Lung (tissue), 12 donors: ENCODE measurements around the gene LEO1. TPM values are rescaled to one million over a fixed set of nuclear protein-coding genes. Genes with fewer than 3 reads are reported as not detected.

Experiments used
- ATAC-seq: fragments of 200-7000 bp; cut with Tn5 transposase; one replicate; pipeline ENCODE4 v1.9.1; 2020; ENCODE audit warnings: moderate number of reproducible peaks; ENCODE audit not compliant: insufficient read depth, low FRiP score
- DNase-seq, 3 donors: peaks; one replicate each; pipeline ENCODE4 v3.0.0-alpha.2; 2013 to 2017
- H3K27ac ChIP-seq, 2 donors: one replicate each; pipeline ENCODE4 v1.5.1; 2013; ENCODE audit warnings: mild to moderate bottlenecking in 2 of 2, moderate library complexity in 2 of 2, control low read depth in 1 of 2, inconsistent platforms in 1 of 2, low read depth in 1 of 2, low read length in 1 of 2
- H3K27me3 ChIP-seq, 3 donors: one replicate each; pipeline ENCODE4 v1.5.1; 2013; ENCODE audit warnings: low read length in 2 of 3; ENCODE audit not compliant: control insufficient read depth in 3 of 3, insufficient read depth in 3 of 3
- H3K36me3 ChIP-seq, 4 donors: one replicate each; pipeline ENCODE4 v1.5.1; 2013; ENCODE audit warnings: low read length in 4 of 4, mild to moderate bottlenecking in 1 of 4, moderate library complexity in 1 of 4; ENCODE audit not compliant: control insufficient read depth in 4 of 4, insufficient read depth in 4 of 4
- H3K4me1 ChIP-seq, 5 donors: one replicate each; pipeline ENCODE4 v1.5.1; 2013; ENCODE audit warnings: low read length in 5 of 5, mild to moderate bottlenecking in 2 of 5, moderate library complexity in 1 of 5; ENCODE audit not compliant: control insufficient read depth in 5 of 5, insufficient read depth in 5 of 5
- H3K4me3 ChIP-seq: one replicate; pipeline ENCODE4 v1.5.1; 2013; ENCODE audit warnings: mild to moderate bottlenecking, control low read depth, moderate library complexity
- H3K9ac ChIP-seq, 2 donors: one replicate each; pipeline ENCODE4 v1.5.1; 2013; ENCODE audit warnings: low read length in 2 of 2, control low read depth in 1 of 2; ENCODE audit not compliant: insufficient read depth in 1 of 2
- H3K9me3 ChIP-seq, 4 donors: one replicate each; pipeline ENCODE4 v1.5.1; 2013; ENCODE audit warnings: low read length in 3 of 4, mild to moderate bottlenecking in 1 of 4, moderate library complexity in 1 of 4; ENCODE audit not compliant: control insufficient read depth in 4 of 4, insufficient read depth in 3 of 4
- CTCF ChIP-seq: IDR thresholded peaks from 2 replicates; pipeline ENCODE4 v1.5.1; 2012; ENCODE audit warnings: mild to moderate bottlenecking; ENCODE audit errors: control extremely low read depth, extremely low read depth
- WGBS, 2 donors: extraction: QIAGEN DNeasy Blood & Tissue Kit; methylation state at CpG; one replicate each; pipeline ENCODE4 v1.1.7; 2013; 5-methylcytosine and 5-hydroxymethylcytosine counted together
- polyA plus RNA-seq, 2 donors: library from polyadenylated mRNA; stranded (reverse); fragments of 200-250 nt; gene quantifications; one replicate each; pipeline ENCODE4 v1.2.1, GENCODE V29; 2013
- total RNA-seq, 2 donors: library from RNA; depleted of rRNA in 1 of 2; stranded (reverse); fragments of >200 nt in 1 of 2; gene quantifications; one replicate each; pipeline ENCODE4 v1.2.1, GENCODE V29; 2014 to 2021
- donor health status: control.
- donor health status: control.
- donor health status: Bipolar disorder and iron deficiency.
- donor health status: healthy.
- donor health status: DM: yes; HTN: yes; CAD: no.

LEO1 gene
- total and polyA plus RNA-seq, 4 donors: 7.1 to 25.4 (median 12.3) TPM

- ATAC-seq: no peak
These were observed 5.4 kb downstream of the LEO1 start for GRCh38 chr15:51966192-51966591.

GRCh38 chr15:51965691-51966090 lies 5.9 kb downstream of the LEO1 start:
- H3K9ac ChIP-seq: no peak overlapping the region
- DNase-seq: no peak
- H3K27ac ChIP-seq: no peak overlapping the region
- peaks cover 0 to 7% (median 2%) of the 10 kb centered on the region in 4 donors for H3K9me3 ChIP-seq
- ATAC-seq: no peak
- H3K4me1 ChIP-seq: peaks cover 1 to 6% (median 5%) of the 10 kb centered on the region in 5 donors
- TF ChIP-seq CTCF: no peak
- H3K27me3 ChIP-seq: no peaks in the 10 kb centered on the region
- H3K4me3 ChIP-seq: no peak overlapping the region
- WGBS, 2 donors: 94 to 98% methylated on average over 4 of the region's 4 CpGs
- peaks cover 10 to 21% (median 12%) of the 10 kb centered on the region in 4 donors for H3K36me3 ChIP-seq

More at GRCh38 chr15:51966192-51966591, 5.4 kb downstream of the LEO1 start:
- H3K9me3 ChIP-seq: peaks cover 0 to 7% (median 2%) of the 10 kb centered on the region in 4 donors
- H3K9ac ChIP-seq: no peak overlapping the region
- H3K27ac ChIP-seq: no peak overlapping the region
- H3K27me3 ChIP-seq: no peaks in the 10 kb centered on the region
- no peak overlapping the region for H3K4me3 ChIP-seq
- peaks cover 1 to 10% (median 7%) of the 10 kb centered on the region in 5 donors for H3K4me1 ChIP-seq
- DNase-seq: no peak
- H3K36me3 ChIP-seq: peaks cover 6 to 18% (median 12%) of the 10 kb centered on the region in 4 donors
- TF ChIP-seq CTCF: no peak
- WGBS, 2 donors: 95 to 96% methylated on average over 4 of the region's 4 CpGs

GRCh38 chr15:51955504-51955903 lies 16.1 kb downstream of the LEO1 start:
- TF ChIP-seq CTCF: no peak
- H3K36me3 ChIP-seq: peaks cover 30 to 46% (median 35%) of the 10 kb centered on the region in 4 donors
- 93 to 98% methylated on average over 3 of the region's 3 CpGs for WGBS, 2 donors
- H3K9me3 ChIP-seq: no peaks in the 10 kb centered on the region
- H3K27ac ChIP-seq: no peak overlapping the region
- ATAC-seq (no peak), DNase-seq (no peak)
- H3K27me3 ChIP-seq: no peaks in the 10 kb centered on the region
- H3K4me3 ChIP-seq: no peak overlapping the region
- H3K9ac ChIP-seq: no peak overlapping the region
- no peaks in the 10 kb centered on the region for H3K4me1 ChIP-seq

GRCh38 chr15:51952805-51953204 lies 18.8 kb downstream of the LEO1 start:
- Histone ChIP-seq H3K9me3 (peaks cover 0 to 2% (median 0%) of the 10 kb centered on the region in 4 donors), H3K4me3 (no peak overlapping the region), H3K9ac (no peak overlapping the region), H3K27ac (no peak overlapping the region), H3K36me3 (peaks cover 39 to 51% (median 45%) of the 10 kb centered on the region in 4 donors), H3K4me1 (no peaks in the 10 kb centered on the region), H3K27me3 (no peaks in the 10 kb centered on the region)
- DNase-seq: no peak
- no peak for TF ChIP-seq CTCF
- WGBS, 2 donors: 98 to 99% methylated on average over 3 of the region's 3 CpGs
- no peak for ATAC-seq
